AG09309 (cell line): ENCODE data around the gene SNX12.

ENCODE experiments used
- DNase-seq: peaks from one replicate; pipeline ENCODE4 v3.0.0-alpha.2; 2010; ENCODE audit warnings: low read depth
- H3K4me3 ChIP-seq: 2 replicates; pipeline ENCODE4 v1.5.1; 2011; ENCODE audit warnings: mild to moderate bottlenecking, low read depth, low read length, moderate library complexity; ENCODE audit not compliant: control insufficient read depth
- TF ChIP-seq, protein P1 (sequence below): IDR thresholded peaks from 2 replicates; pipeline ENCODE4 v1.5.1; 2011; ENCODE audit warnings: mild to moderate bottlenecking, low read depth, low read length, inconsistent platforms; ENCODE audit not compliant: insufficient read depth, control insufficient read depth; ENCODE audit errors: missing control alignments

SNX12 gene

GRCh38 chrX:71070531-71070930, 2.4 kb upstream of the SNX12 start:
- no peak overlapping the region for H3K4me3 ChIP-seq
- TF ChIP-seq, protein P1, sequence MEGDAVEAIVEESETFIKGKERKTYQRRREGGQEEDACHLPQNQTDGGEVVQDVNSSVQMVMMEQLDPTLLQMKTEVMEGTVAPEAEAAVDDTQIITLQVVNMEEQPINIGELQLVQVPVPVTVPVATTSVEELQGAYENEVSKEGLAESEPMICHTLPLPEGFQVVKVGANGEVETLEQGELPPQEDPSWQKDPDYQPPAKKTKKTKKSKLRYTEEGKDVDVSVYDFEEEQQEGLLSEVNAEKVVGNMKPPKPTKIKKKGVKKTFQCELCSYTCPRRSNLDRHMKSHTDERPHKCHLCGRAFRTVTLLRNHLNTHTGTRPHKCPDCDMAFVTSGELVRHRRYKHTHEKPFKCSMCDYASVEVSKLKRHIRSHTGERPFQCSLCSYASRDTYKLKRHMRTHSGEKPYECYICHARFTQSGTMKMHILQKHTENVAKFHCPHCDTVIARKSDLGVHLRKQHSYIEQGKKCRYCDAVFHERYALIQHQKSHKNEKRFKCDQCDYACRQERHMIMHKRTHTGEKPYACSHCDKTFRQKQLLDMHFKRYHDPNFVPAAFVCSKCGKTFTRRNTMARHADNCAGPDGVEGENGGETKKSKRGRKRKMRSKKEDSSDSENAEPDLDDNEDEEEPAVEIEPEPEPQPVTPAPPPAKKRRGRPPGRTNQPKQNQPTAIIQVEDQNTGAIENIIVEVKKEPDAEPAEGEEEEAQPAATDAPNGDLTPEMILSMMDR: no peak
- DNase-seq: no peak

DNA sequence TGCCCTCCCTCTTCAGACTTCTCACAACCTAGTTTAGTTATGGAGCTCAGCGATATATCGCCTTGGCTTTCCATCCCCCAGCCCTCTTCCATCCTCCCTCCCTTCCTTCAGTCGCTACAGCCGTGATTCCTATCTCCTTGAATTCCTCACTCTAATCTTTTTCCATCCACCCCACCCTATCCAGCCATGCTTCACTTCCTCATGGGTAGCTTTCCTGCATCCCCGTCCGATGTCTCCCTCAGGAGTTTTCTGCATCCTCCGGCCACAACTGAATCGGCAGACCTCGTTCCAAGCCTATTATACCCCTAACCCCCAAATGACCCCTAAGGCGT, 456 bp downstream of the SNX12 start:
- H3K4me3 ChIP-seq: peak overlapping the region; percentile 67
- no peak for DNase-seq
- TF ChIP-seq, protein P1: no peak

DNA sequence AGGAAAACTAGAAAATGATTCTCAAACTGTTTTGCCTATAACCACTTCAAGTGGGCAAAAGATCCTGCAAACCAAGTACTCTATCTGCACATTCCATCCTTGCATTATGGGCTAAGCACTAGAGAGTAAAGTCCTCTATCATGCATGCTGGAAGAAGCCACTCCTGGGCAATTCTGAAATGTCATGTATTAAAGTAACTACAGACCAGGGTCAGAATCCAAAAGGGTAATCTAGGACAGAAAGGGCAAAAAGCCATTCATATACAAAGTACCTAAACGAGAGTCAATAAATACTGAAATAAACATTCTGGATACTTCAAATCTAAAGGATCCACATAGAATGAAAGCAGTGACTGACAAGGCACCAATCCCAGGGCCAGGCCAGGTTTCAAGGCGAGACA, 1.0 kb downstream of the SNX12 start:
- TF ChIP-seq, protein P1: no peak
- DNase-seq: no peak

DNA sequence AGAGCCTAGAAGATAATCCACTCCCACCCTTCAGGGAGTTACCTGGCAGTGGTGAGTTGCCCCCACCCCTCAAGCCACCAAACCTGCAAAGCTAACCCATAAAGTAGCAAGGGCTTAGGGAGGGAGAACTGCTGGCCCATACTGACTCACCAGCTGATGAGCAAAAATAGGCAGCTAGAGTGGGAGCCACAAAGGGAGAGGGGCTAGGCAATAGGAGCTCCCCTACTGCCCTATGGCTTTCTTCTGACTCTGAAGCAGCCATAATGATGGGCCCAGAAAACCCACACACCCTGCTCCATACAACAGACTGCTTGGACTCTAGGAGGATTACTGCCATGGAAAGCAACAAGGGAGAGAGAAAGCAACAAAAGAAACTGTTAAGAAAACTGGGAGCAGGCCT, 8.0 kb downstream of the SNX12 start:
- no peak for DNase-seq
- H3K4me3 ChIP-seq: no peak overlapping the region
- TF ChIP-seq, protein P1: no peak

More for the DNA sequence above, 1.0 kb downstream of the SNX12 start:
- H3K4me3 ChIP-seq: peak overlapping the region; percentile 67

DNA sequence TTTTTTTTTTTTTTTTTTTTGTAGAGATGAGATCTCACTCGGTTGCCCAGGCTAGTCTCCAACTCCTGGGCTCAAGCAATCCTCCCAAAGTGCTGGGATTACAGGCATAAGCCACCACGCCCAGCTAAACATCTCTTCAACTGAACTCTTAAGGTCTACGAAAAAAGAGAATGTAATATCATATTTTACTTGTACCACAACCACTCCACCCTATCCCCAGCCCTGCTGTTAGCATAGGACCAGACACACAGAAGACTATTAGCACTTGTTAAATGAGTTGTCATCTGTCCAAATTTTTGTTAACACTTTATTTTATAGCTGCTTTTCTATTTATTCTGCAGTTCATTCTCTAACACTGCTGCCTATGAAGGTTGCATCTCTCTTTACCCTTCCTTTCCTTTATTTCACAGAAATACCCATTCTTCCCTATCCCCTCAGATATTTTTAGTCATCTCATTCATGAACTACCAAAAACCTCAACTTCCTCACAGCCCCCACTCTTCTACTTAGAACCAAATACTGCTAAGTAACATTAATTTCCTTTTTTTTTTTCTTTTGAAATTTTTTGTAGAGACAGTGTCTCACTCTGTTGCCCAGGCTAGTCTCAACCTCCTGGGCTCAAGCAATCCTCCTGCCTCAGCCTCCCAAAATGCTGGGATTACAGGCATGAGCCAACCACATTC, 10.1 kb downstream of the SNX12 start:
- no peak for DNase-seq

DNA sequence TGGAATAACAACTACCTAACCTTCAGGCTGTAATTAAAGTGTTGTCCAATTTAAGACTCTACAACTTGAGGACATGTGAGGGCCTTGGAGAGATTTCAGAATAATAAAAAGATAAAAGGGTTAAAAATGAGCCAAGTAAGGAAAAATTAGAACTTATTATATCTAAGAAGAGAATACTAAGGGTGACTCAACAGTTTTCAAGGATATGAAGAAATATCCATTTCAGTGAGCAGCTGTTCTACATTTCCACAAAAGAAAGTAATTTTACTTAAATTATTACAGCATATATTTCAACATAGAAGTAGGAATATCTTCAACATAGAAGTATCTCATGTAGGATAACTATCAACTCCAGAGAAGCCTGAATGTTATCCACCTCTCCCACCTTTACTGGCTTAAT, 11.3 kb downstream of the SNX12 start:
- no peak overlapping the region for H3K4me3 ChIP-seq
- TF ChIP-seq, protein P1: no peak
- DNase-seq: peak; percentile 29

More for the DNA sequence above, 10.1 kb downstream of the SNX12 start:
- H3K4me3 ChIP-seq: no peak overlapping the region
- TF ChIP-seq, protein P1: no peak

- H3K4me3 ChIP-seq: no peak overlapping the region
- DNase-seq: no peak
- TF ChIP-seq, protein P1: no peak
These were observed 14.9 kb downstream of the SNX12 start for GRCh38 chrX:71053217-71053621.
